Measurements from ENCODE around the gene IMMP2L.

DNA sequence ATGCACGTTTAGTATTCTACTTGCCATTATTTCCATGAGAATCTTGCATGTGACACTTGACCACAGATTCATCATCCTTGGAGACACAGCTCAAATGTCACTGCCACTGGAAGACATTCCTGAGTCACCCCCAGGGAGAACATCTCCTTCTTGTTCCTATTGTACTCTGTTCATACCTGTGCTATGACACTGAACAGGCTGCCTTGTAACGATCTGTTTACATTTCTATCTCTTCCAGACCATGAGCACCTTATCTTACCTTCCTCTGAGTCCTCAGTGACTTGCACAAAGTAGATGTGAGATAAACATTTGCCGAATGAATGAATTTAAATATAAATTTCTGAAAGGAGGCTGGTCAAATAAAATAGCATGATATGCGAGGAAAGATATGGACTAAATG, 803.2 kb downstream of the IMMP2L start:
- TF ChIP-seq CTCF (IDR thresholded peaks at IDR 0.05; ENCODE audit: borderline replicate concordance, extremely low read depth, low read length, poor library complexity, severe bottlenecking) (no peak), EZH2 (IDR thresholded peaks at IDR 0.05; ENCODE audit: borderline replicate concordance, low read depth, low read length, severe bottlenecking) (no peak)
